Esophagus muscularis mucosa (tissue), 4 donors: ENCODE data around the gene CHRM5. TPM values are rescaled to one million over a fixed set of nuclear protein-coding genes. Genes with fewer than 3 reads are reported as not detected.

Experiments used
- DNase-seq: peaks from one replicate; pipeline ENCODE4 v3.0.0-alpha.2; 2017; ENCODE audit errors: extremely low spot score
- H3K27ac ChIP-seq, 4 donors: fragments of 200-600 bp; sonication (generic); replicated peaks in 1 of 4; 1 replicate in 3 of 4; 2 replicates in 1 of 4; pipeline ENCODE4 v1.5.1; 2016 to 2019; ENCODE audit warnings: mild to moderate bottlenecking in 1 of 4
- H3K27me3 ChIP-seq, 4 donors: fragments of 200-600 bp; sonication (generic); one replicate each; pipeline versions ENCODE4 v1.5.1 to v1.6.0; 2016 to 2019
- H3K36me3 ChIP-seq, 4 donors: fragments of 200-600 bp; sonication (generic); one replicate each; pipeline ENCODE4 v1.5.1; 2016 to 2019
- H3K4me1 ChIP-seq, 4 donors: fragments of 200-600 bp; sonication (generic); one replicate each; pipeline ENCODE4 v1.5.1; 2016 to 2019
- H3K4me3 ChIP-seq, 4 donors: fragments of 200-600 bp; sonication (generic); 1 replicate in 2 of 4; 2 replicates in 2 of 4; pipeline ENCODE4 v1.5.1; 2016 to 2019; ENCODE audit warnings: mild to moderate bottlenecking in 4 of 4, moderate library complexity in 1 of 4
- H3K9me3 ChIP-seq, 4 donors: fragments of 200-600 bp; sonication (generic); 1 replicate in 3 of 4; 2 replicates in 1 of 4; pipeline ENCODE4 v1.5.1; 2016 to 2019
- EP300 ChIP-seq: sonication (generic); formaldehyde crosslinking; IDR thresholded peaks from one replicate; pipeline ENCODE4 v1.6.1; 2017; ENCODE audit warnings: antibody characterized with exemption
- POLR2A ChIP-seq: fragments of 450-650 bp; IDR thresholded peaks from one replicate; pipeline ENCODE4 v1.6.1; 2017; ENCODE audit warnings: antibody characterized with exemption, moderate library complexity, mild to moderate bottlenecking, low read depth
- POLR2AphosphoS5 ChIP-seq, 2 donors: sonication (generic); formaldehyde crosslinking; IDR thresholded peaks; one replicate each; pipeline ENCODE4 v1.6.1; 2017; ENCODE audit warnings: antibody characterized with exemption in 2 of 2
- WGBS: methylation state at CpG from one replicate; pipeline ENCODE4 v1.1.5; 2018; 5-methylcytosine and 5-hydroxymethylcytosine counted together
- intact Hi-C: fragments of 100-400 bp; cut with DNase I; formaldehyde crosslinking; loops from one replicate; pipeline ENCODE4 v1.15.1; 2023
- total RNA-seq, 4 donors: library from RNA; depleted of rRNA; stranded (reverse); fragments of >200 nt; gene quantifications; one replicate each; pipeline versions ENCODE4 v1.1.0 to v1.2.1, GENCODE V29; 2016
- TF ChIP-seq, protein P1 (sequence below), 3 experiments: fragments of 200-600 bp in 2 of 3; fragments of 450-650 bp in 1 of 3; sonication (generic) in 2 of 3; IDR thresholded peaks; one replicate each; pipeline ENCODE4 v1.5.1; 2017 to 2019; ENCODE audit warnings: antibody characterized with exemption in 3 of 3, mild to moderate bottlenecking in 2 of 3, moderate library complexity in 1 of 3

The CHRM5 gene
- total RNA-seq, 4 donors from 2014 or later = not detected

DNA sequence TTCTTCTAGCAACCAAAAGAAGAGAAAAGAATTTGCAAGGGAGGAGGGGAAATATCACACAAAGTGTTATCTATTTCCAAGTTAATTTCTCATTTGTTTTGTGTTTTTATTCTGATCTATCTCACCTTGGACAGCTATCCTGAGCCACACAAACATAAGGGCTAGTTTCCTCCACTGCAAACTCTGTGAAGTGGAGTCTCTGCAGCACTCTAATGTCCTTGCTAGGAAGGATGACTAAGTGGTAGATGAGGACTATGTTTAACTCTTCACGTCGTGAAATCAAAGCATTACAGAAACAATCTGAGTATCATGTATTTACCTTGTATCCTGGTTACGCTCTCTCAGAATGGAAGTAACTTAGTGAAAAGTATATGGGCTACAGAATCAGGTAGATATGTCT is 33.9 kb upstream of the CHRM5 start:
- Histone ChIP-seq H3K27me3 (no peaks in the 10 kb centered on the region), H3K9me3 (no peaks in the 10 kb centered on the region), H3K4me3 (no peak overlapping the region), H3K27ac (no peak overlapping the region), H3K4me1 (peaks cover 0 to 4% (median 0%) of the 10 kb centered on the region in 4 donors), H3K36me3 (no peaks in the 10 kb centered on the region)
- intact Hi-C loops = no loop called here
- 68% methylated on average over 3 of the region's 3 CpGs for WGBS
- no peak for DNase-seq
- TF ChIP-seq EP300 (no peak), POLR2AphosphoS5 (IDR thresholded peaks at IDR 0.05) (no peak), POLR2A (no peak)
- TF ChIP-seq, protein P1, sequence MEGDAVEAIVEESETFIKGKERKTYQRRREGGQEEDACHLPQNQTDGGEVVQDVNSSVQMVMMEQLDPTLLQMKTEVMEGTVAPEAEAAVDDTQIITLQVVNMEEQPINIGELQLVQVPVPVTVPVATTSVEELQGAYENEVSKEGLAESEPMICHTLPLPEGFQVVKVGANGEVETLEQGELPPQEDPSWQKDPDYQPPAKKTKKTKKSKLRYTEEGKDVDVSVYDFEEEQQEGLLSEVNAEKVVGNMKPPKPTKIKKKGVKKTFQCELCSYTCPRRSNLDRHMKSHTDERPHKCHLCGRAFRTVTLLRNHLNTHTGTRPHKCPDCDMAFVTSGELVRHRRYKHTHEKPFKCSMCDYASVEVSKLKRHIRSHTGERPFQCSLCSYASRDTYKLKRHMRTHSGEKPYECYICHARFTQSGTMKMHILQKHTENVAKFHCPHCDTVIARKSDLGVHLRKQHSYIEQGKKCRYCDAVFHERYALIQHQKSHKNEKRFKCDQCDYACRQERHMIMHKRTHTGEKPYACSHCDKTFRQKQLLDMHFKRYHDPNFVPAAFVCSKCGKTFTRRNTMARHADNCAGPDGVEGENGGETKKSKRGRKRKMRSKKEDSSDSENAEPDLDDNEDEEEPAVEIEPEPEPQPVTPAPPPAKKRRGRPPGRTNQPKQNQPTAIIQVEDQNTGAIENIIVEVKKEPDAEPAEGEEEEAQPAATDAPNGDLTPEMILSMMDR (IDR thresholded peaks at IDR 0.05) = no peak

DNA sequence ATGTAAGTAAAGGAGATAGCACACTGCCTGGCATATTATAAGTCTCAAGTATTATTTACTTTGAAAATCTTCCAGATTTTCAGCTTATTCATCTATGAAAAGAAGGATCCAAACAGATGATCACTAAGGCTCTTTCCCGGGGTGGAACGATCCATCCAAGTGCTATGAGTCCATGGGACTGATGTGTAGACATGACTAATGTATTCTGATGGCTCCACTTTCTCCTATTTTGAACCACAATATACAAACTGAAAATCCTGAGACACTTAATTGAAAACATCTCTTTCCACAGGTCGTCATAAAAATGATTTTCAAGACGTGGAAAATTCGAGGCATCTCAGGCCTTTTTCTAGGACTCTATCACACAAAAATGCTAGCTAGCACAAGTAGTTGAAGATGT is 33.4 kb upstream of the CHRM5 start:
- no peak overlapping the region for H3K4me3 ChIP-seq
- DNase-seq = no peak
- H3K4me1 ChIP-seq = peaks cover 0 to 4% (median 0%) of the 10 kb centered on the region in 4 donors
- 76% methylated on average over 5 of the region's 5 CpGs for WGBS
- no peaks in the 10 kb centered on the region for H3K27me3 ChIP-seq
- no peaks in the 10 kb centered on the region for H3K9me3 ChIP-seq
- TF ChIP-seq POLR2A (no peak), POLR2AphosphoS5 (IDR thresholded peaks at IDR 0.05) (no peak), EP300 (no peak)
- TF ChIP-seq, protein P1 (IDR thresholded peaks at IDR 0.05) = no peak
- no peak overlapping the region for H3K27ac ChIP-seq
- intact Hi-C loops = no loop called here
- H3K36me3 ChIP-seq = no peaks in the 10 kb centered on the region

DNA sequence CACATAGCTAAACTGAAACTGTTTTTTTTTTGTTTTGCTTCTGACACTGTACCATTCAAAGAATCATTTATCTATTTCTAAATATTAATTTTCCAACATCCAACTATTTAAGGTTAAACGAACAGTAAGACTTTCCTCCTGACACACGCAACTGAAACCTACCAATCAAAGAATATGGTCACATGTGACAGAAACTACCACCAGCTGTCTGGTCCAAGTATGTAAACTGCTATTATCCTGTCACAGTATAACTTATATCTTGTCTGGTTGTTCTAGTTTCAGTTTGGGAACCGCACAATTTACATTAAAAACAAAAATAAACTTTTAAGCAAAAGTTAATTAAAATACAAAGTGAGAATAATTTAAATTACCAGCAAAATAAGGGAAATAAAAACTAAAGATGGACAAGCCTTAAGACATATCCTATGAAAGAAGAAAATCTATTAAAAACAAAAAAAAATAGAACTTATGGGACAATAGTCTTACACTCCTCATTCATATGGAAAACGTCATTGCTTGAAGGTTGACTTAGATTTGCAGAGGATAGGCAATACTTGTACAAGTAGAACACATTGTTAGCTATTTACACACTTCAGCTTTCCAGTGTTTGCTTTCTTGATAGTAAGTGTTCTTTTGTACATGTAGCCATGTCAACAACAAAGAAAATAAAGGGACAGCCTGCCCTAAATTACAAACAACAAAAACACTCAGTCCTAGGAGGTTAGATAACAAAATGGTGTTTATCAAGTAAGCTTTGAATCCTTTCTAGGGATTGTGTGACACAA is 26.8 kb upstream of the CHRM5 start:
- no peaks in the 10 kb centered on the region for H3K9me3 ChIP-seq
- TF ChIP-seq EP300 = no peak
- TF ChIP-seq, protein P1 (IDR thresholded peaks at IDR 0.05) = no peak
- TF ChIP-seq POLR2AphosphoS5 (IDR thresholded peaks at IDR 0.05) = no peak
- TF ChIP-seq POLR2A = no peak
- H3K4me3 ChIP-seq = no peak overlapping the region
- H3K27me3 ChIP-seq = no peaks in the 10 kb centered on the region
- no peak for DNase-seq
- no peaks in the 10 kb centered on the region for H3K4me1 ChIP-seq
- peaks cover 0 to 3% (median 0%) of the 10 kb centered on the region in 4 donors for H3K36me3 ChIP-seq
- no peak overlapping the region for H3K27ac ChIP-seq
- 88% methylated on average over 4 of the region's 4 CpGs for WGBS
- intact Hi-C loops = no loop called here

DNA sequence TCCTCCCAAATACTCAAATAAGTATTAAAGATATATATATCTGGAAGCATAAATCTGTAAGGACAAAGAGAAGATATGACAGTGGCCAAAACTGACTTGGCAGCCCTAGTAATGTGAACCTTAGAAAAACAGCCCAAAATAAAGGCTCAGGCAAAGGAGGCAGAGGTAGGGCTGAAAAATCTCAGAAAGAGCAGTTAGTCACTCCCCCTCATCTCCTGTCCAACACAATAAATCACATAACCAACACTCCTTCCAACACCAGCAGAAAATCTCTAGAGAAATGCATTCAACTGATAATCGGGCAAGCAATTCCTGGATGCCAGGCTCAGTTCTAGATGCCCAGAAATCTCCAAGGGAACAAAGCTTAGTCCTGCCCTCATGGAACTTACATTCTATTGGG is 22.1 kb upstream of the CHRM5 start:
- TF ChIP-seq POLR2AphosphoS5 (IDR thresholded peaks at IDR 0.05) (no peak), EP300 (no peak), POLR2A (no peak)
- TF ChIP-seq, protein P1 (IDR thresholded peaks at IDR 0.05) = no peak
- intact Hi-C loops = no loop called here
- no peak for DNase-seq
- no peaks in the 10 kb centered on the region for H3K9me3 ChIP-seq
- no peak overlapping the region for H3K27ac ChIP-seq
- 91% methylated on average over 1 of the region's 1 CpG for WGBS
- no peaks in the 10 kb centered on the region for H3K4me1 ChIP-seq
- no peaks in the 10 kb centered on the region for H3K27me3 ChIP-seq
- H3K36me3 ChIP-seq = peaks cover 0 to 7% (median 0%) of the 10 kb centered on the region in 4 donors
- H3K4me3 ChIP-seq = no peak overlapping the region
